GM18519 (cell line): Measurements from ENCODE around the gene TBC1D22A.

ENCODE experiments used
- ATAC-seq: cut with Tn5 transposase; IDR thresholded peaks from one replicate; pipeline ENCODE4 v1.9.1; 2021; ENCODE audit warnings: mild to moderate bottlenecking, moderate library complexity; ENCODE audit not compliant: unreplicated experiment, low FRiP score

The TBC1D22A gene

GRCh38 chr22:47076758-47077157, 314.3 kb downstream of the TBC1D22A start:
- no peak for ATAC-seq

DNA sequence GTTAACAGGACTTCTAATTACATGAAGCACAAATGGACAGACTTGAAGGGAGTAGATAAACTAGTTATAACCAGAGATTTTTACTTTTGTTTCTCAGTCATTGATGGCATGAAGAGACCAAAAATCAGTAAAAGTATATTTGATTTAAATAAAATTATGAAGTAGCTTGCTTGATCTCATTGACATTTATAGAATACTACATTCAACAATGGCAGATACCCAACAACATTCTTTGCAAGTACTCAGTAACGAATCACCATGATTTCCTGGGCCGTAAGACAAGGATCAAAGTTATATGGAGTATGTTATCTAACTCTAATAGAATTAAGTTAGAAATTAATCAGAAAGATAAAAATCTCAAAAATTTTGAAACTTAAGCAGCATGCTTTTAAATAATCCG, 317.6 kb downstream of the TBC1D22A start:
- no peak for ATAC-seq

GRCh38 chr22:47082505-47082904, 320.1 kb downstream of the TBC1D22A start:
- no peak for ATAC-seq

GRCh38 chr22:47083379-47083986, 321.0 kb downstream of the TBC1D22A start:
- no peak for ATAC-seq

DNA sequence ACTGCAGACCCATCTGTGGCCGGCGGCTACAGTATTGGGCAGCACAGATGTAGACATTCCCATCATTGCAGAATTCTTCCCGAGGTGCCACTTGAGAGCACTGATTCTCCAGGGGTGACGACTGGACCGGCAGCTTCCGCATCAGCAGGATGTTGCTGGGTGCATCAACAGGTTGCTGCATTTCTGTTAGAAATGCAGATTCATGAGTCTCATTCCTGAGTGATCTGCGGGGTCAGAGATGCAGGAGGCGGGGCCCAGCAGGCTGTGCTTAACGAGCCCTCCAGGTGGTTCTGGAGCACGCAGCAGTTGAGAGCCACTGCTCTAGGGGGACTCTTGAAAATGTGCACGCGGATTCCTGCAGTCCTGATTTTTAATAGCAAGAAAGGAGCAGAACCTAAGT, 321.8 kb downstream of the TBC1D22A start:
- ATAC-seq = no peak

GRCh38 chr22:47086596-47087248, 324.3 kb downstream of the TBC1D22A start:
- no peak for ATAC-seq

- no peak for ATAC-seq
Observed at GRCh38 chr22:47088480-47089158, 326.2 kb downstream of the TBC1D22A start.

- ATAC-seq = no peak
Observed at GRCh38 chr22:47089374-47089773, 326.9 kb downstream of the TBC1D22A start.

GRCh38 chr22:47089796-47090460, 327.5 kb downstream of the TBC1D22A start:
- ATAC-seq = no peak

GRCh38 chr22:47090591-47091245, 328.3 kb downstream of the TBC1D22A start:
- no peak for ATAC-seq

DNA sequence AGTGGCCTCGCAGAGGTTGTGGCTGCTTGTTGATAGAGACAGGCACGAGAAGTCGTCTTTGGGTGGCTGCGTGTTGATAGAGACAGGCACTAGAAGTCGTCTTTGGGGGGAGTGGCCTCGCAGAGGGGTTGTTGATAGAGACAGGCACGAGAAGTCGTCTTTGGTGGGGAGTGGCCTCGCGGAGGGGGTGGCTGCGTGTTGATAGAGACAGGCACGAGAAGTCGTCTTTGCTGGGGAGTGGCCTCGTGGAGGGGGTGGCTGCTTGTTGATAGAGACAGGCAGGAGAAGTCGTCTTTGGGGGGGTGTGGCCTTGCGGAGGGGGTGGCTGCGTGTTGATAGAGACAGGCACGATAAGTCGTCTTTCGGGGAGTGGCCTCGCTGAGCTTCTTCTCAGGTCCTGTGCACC, 328.8 kb downstream of the TBC1D22A start:
- ATAC-seq = no peak

DNA sequence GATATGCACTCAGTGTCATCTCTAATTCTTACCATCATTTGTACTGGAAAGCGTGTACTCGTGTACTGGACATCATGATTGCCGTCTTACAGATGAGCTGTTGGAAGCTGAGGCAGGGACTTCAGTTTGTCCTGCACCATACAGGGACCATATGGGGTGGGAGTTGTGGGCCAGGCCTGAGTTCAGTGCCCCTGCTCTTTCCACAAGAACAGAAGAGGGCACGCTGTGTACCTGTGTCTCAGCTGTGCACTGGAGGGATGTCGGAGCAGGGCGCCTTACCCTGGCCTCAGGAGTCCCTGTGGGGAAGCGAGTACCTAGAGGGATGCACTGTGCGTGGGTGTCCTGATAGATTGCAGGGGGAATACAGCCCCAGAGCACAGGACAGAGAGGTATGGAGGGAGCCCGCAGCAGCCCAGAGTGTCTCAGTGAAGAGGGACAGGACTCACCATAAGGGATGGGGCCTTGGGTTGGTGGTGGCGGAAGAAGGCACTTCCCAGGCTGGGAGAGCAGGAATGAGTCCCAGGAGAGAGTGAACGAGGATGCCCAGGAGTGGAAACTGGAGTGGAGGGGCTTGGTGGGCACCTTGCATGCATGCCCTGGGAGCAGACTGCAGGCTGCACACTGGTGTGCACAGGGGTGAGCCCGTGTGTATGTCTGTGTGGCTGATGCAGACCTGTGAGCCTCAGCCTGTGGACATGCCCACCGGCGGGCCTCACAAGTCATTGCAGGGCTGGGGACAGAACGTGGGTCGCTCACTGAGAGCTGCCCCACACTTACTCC, 329.7 kb downstream of the TBC1D22A start:
- ATAC-seq = no peak

GRCh38 chr22:47092896-47093311, 330.5 kb downstream of the TBC1D22A start:
- ATAC-seq = no peak

DNA sequence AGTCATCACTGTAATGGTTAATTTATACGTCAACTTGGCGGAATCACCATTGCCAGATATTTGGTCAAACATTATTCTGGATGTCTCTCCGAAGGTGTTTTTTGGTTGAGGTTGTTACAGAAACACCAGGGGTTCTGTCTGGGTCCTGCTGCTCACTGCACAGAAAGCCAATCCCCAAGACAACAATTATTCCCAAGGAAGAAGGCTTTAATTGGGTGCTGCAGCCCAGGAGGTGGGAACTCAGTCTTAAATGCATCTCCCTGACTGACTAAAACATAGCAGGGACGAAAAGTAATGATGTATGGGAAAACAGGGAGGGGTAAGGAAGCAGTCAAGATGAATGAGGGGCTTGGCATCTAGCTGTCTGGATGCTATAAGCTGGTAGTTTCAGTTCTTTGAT, 331.3 kb downstream of the TBC1D22A start:
- no peak for ATAC-seq

GRCh38 chr22:47094861-47095330, 332.4 kb downstream of the TBC1D22A start:
- no peak for ATAC-seq

DNA sequence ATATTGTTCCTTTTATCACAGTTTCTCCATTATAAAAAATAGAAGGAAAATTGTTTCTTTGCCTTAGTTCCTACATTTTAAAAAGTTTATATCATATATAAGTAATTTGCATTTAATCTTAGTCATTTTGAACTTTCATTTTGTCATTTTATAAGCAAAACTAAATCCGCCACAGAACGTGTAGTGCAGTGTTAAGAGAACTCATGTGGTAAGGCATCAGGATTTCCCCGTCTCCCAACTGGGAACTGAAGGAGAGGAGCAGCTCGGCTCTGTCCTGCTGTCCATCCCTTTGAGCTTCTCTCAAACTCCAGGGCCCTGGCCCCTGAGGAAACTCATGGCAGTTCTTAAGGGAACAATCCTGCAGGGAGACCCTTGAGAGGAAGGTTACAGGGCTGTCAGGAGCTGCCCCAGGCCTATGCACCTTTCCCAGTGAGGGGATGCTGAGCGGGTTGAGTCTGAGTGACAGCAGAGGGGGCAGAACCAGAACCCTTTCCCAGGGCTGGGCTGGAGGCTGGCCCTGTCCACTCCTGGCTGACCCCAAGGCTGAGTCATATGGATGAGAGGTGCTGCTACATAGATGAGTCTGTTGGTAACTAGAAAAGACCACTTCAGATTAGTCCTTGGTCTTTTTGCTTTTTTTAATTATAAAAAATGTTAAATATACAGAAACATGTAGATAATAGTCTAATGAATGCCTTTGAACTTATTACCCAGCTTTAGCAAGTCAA, 333.1 kb downstream of the TBC1D22A start:
- no peak for ATAC-seq

DNA sequence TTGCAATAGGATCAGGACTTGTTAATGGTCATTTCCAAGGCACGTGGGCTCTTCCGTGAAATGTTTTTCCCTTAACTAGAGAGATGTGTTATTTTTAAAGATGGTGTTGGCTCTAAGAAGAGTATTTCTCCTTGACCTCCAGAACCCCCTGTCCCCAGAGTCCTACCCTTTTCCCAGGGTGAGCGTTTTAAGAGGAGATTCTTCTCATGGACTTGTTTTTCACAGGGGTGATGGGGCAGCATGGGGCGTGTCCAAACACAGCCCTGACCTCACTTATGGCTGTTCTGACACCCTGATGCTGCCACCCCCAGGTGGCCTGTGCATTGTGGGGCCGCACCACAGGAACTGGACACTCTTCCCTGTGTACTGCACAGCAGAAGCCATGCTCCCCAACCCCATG, 335.7 kb downstream of the TBC1D22A start:
- no peak for ATAC-seq

DNA sequence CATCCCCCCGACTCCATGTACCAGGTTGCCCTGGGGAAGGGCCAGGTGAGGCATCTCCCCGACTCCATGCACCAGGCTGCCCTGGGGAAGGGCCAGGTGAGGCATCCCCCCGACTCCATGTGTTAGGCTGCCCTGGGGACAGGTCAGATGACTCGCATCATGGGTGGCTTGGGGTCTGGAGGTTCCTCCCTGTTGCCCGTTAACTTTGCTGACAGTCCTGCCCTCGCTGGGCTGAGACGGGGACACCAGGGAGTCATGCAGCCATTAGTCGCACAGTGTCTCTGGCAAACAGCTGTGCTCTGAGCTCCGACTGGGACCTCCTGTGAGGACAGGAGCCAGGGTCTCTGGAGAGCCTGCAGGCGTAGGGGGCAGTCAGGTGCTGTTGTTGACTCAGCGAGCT, 336.1 kb downstream of the TBC1D22A start:
- no peak for ATAC-seq

- ATAC-seq = no peak
Observed at GRCh38 chr22:47100019-47100418, 337.6 kb downstream of the TBC1D22A start.
